DND-41 (cell line): ENCODE results near the gene DSG1.

Source experiments
- EZH2 ChIP-seq: IDR thresholded peaks from 3 replicates; pipeline ENCODE4 v1.6.1; 2012; ENCODE audit warnings: borderline replicate concordance, low read depth, mild to moderate bottlenecking, moderate library complexity, low read length, inconsistent platforms; ENCODE audit not compliant: severe bottlenecking
- TF ChIP-seq, protein P1 (sequence below): IDR thresholded peaks from 2 replicates; pipeline ENCODE4 v1.5.1; 2012; ENCODE audit warnings: borderline replicate concordance, low read length, moderate library complexity, mild to moderate bottlenecking; ENCODE audit not compliant: poor library complexity, severe bottlenecking; ENCODE audit errors: extremely low read depth

DNA sequence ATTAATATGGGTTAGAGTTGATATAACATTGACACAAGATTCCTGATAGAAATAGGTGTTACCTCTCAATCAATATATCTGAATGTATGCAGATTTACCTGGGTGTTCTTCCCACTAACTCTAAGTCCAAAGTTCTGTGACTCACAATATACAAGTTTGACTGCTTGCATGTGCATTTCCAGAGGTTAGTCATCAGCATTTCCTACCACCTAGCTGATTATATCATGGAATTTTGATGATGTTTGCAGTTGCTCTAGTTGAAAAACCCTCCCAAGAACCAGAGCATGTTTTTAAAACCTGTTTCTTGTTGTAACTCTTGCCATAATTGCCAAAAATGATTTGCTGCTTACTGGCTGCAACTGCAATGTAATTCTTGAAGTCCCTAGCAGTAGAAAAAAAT, 15.0 kb upstream of the DSG1 start:
- TF ChIP-seq, protein P1, sequence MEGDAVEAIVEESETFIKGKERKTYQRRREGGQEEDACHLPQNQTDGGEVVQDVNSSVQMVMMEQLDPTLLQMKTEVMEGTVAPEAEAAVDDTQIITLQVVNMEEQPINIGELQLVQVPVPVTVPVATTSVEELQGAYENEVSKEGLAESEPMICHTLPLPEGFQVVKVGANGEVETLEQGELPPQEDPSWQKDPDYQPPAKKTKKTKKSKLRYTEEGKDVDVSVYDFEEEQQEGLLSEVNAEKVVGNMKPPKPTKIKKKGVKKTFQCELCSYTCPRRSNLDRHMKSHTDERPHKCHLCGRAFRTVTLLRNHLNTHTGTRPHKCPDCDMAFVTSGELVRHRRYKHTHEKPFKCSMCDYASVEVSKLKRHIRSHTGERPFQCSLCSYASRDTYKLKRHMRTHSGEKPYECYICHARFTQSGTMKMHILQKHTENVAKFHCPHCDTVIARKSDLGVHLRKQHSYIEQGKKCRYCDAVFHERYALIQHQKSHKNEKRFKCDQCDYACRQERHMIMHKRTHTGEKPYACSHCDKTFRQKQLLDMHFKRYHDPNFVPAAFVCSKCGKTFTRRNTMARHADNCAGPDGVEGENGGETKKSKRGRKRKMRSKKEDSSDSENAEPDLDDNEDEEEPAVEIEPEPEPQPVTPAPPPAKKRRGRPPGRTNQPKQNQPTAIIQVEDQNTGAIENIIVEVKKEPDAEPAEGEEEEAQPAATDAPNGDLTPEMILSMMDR = no peak
- TF ChIP-seq EZH2 = no peak
